ENCODE results near the gene MEI1. TPM values are rescaled to one million over a fixed set of nuclear protein-coding genes. Genes with fewer than 3 reads are reported as not detected.
"Not testable (repeated sequence)": the region's sequence is repeated elsewhere in the genome, so short reads cannot be mapped to it uniquely, and the experiment has no call there.

Gene MEI1
- polyA plus RNA-seq, 4 donors = 2.2 to 3.4 (median 3.1) TPM

GRCh38 chr22:41835462-41835861 is 136.2 kb downstream of the MEI1 start:
- not testable (repeated sequence) for DNase-seq (ENCODE audit: low read depth in 4 of 4, low spot score in 3 of 4)

DNA sequence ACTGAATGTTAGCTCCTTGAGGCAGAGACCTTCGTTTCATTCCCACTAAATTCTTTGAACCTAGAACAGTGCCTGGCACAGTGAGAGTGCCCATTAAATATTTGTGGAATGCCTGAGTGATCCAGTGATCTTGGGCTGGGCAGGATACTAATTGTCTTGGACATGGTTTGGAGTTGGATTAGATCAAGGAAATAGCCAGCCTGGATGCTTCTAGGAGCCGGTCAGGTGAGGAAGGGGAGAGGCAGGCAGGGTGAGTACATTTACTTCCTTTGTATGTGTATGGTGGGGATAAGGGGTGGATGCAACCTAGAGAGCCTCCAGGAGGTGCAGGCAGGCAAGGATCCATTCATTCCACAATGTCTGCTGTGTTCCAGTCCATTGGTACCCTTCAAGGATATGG is 137.2 kb downstream of the MEI1 start:
- DNase-seq (ENCODE audit: low read depth in 4 of 4, low spot score in 3 of 4) = no peak

- DNase-seq (ENCODE audit: low read depth in 4 of 4, low spot score in 3 of 4) = no peak
Observed at GRCh38 chr22:41838842-41839618, 139.7 kb downstream of the MEI1 start.

GRCh38 chr22:41840216-41840615 is 140.9 kb downstream of the MEI1 start:
- DNase-seq (ENCODE audit: low read depth in 4 of 4, low spot score in 3 of 4) = no peak

DNA sequence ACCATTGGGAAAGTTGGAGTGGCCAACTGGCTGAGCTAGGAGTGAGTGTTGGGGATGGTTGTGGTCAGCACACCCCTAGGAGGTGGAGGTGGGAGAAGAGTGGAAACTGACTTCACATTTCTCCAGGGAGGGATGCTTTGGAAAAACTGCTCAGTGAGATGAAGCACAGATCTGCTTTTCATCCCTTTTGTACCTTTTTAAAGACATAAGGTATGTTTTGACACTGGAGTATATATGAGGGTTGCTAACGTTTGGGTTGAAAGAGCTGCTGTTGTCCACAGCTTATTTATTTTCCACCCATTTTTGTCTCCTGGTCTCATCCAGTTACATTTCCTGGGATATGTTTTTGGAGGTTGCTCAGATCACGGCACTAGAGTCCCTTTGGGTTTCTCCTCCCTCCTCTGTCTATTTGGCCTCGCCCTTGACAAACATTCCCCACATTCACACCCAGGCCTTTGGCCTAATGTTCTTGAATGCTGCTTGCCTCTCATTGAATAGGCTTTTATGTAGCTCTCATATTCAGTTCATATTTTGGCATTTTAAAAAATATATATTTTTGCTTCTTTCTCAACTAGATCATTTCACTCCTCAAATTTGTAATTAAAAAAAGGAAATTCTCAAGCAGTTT is 141.9 kb downstream of the MEI1 start:
- no peak for DNase-seq (ENCODE audit: low read depth in 4 of 4, low spot score in 3 of 4)

- no peak for DNase-seq (ENCODE audit: low read depth in 4 of 4, low spot score in 3 of 4)
Observed at GRCh38 chr22:41842996-41843970, 144.0 kb downstream of the MEI1 start.

DNA sequence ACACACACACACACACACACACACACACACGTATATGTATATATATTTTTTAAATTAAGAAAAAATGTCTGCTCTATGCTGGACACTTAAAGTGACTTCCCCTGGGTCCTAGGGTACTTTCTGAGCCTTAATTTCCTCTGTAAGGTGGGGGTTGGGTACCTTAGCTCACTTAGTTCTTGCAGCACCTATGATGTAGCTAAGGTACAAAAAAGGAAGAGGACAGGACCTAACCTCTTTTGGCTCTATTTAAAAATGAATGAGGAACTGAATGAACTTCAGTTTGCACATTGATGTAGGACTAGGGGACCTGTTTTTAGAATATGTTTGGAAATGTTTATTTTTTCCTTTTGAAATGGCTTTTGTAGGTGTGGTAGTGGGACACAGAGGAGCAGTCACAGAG is 144.7 kb downstream of the MEI1 start:
- DNase-seq (ENCODE audit: low read depth in 4 of 4, low spot score in 3 of 4) = no peak

GRCh38 chr22:41844513-41844912 is 145.2 kb downstream of the MEI1 start:
- no peak for DNase-seq (ENCODE audit: low read depth in 4 of 4, low spot score in 3 of 4)

GRCh38 chr22:41845380-41846267 is 146.3 kb downstream of the MEI1 start:
- DNase-seq (ENCODE audit: low read depth in 4 of 4, low spot score in 3 of 4) = no peak

DNA sequence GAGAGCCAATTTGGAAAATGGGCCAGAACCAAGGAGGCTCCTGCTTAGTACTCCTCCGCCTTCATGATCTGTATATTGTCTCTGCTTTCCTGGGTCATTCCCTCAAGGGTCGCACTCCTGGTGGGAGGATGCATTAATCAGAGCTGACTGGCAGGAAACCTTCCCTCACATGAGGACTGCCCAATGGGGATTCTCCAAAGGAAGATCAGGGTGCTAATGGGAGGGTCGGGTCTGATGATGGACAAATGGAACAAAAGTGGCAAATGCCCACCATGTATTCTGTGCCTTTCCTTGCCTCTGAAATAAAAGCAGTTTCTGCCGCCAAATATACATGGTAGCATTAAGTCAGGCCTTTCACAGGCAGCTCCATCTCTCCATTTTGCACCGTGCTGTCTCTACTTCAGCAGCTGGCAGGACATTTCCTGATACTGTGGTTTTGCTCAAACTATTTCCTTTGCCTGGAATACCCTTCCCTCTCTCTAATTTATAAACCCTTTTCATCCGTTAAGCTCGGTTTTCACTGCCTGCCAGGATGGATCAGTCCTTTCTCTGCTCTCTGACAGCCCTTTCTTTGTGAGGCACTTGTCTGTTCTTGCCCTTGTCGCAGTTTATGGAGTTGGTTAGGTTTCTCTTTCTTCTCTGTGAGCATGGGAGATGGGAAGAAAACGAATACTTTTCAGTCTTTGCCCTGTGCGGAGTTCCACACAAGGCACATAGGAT is 147.1 kb downstream of the MEI1 start:
- no peak for DNase-seq (ENCODE audit: low read depth in 4 of 4, low spot score in 3 of 4)

DNA sequence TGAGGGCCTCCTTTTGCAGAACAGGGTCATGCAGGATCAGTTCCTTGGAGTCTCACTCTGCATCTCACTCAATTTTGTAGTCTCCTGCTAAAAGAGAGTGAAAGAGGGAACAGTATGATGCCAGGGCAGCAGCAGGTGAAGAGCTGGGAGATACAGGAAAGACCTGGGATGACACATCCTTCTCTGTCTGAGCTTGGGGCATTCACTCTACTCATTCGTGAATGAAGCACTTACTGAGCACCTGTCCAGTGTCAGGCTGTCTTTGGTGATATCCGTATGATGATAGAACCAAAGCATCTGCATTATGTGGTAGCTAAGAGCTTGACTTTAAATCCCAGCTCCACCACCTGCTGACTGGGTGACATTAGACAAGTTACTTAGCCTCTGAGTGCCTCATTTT is 148.0 kb downstream of the MEI1 start:
- DNase-seq (ENCODE audit: low read depth in 4 of 4, low spot score in 3 of 4) = no peak

DNA sequence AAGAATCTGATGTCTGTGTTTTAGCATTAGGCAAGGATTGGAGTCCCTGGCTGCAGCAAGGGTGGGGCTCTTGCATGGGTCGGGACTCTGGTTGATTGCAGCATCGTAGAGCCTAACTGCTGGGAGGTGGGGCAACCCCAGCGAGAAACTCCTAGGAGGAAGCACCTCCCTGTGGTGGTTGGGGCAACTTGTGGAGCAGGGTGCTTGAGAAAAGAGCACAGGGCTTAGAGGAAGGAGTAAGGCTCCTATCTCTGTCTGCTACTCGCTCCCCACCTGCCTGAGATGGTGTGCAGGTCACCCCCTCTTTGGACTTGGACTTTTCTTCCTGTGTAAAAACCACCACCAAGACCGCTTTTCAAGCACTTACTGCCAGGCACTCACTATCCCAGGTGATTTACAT is 149.2 kb downstream of the MEI1 start:
- DNase-seq (ENCODE audit: low read depth in 4 of 4, low spot score in 3 of 4) = no peak

Other genes with a start within 250 kb of the MEI1 start
- 10 to 100 TPM; 51.3 to 62.0 (median 52.4) TPM for gene PHF5A, start 230.8 kb upstream of the MEI1 start, polyA plus RNA-seq (ENCODE audit: insufficient read length in 4 of 4)
- 100 to 1,000 TPM in 3 of 4 donors, 10 to 100 TPM in 1; 51.0 to 149 (median 121) TPM for gene ACO2, start 230.4 kb upstream of the MEI1 start, polyA plus RNA-seq (ENCODE audit: insufficient read length in 4 of 4)
- gene POLR3H, start 155.0 kb upstream of the MEI1 start, polyA plus RNA-seq (ENCODE audit: insufficient read length in 4 of 4) = 10 to 100 TPM; 25.7 to 30.5 (median 30.2) TPM
- 1 to 10 TPM; 4.3 to 8.4 (median 7.3) TPM for gene CSDC2, start 138.5 kb upstream of the MEI1 start, polyA plus RNA-seq (ENCODE audit: insufficient read length in 4 of 4)
- 10 to 100 TPM; 31.5 to 57.3 (median 46.3) TPM for gene PMM1, start 109.7 kb upstream of the MEI1 start, polyA plus RNA-seq (ENCODE audit: insufficient read length in 4 of 4)
- gene DESI1, start 78.5 kb upstream of the MEI1 start, polyA plus RNA-seq (ENCODE audit: insufficient read length in 4 of 4) = 10 to 100 TPM; 20.4 to 30.0 (median 29.9) TPM
- gene XRCC6, start 78.2 kb upstream of the MEI1 start, polyA plus RNA-seq (ENCODE audit: insufficient read length in 4 of 4) = 100 to 1,000 TPM; 262 to 392 (median 362) TPM
- 100 to 1,000 TPM; 129 to 157 (median 144) TPM for gene SNU13, start 10.6 kb upstream of the MEI1 start, polyA plus RNA-seq (ENCODE audit: insufficient read length in 4 of 4)
- gene CCDC134, start 101.2 kb downstream of the MEI1 start, polyA plus RNA-seq (ENCODE audit: insufficient read length in 4 of 4) = 10 to 100 TPM in 1 of 4 donors, 1 to 10 TPM in 3; 5.3 to 10.2 (median 8.2) TPM
- 10 to 100 TPM; 76.0 to 99.1 (median 93.9) TPM for gene SREBF2, start 133.6 kb downstream of the MEI1 start, polyA plus RNA-seq (ENCODE audit: insufficient read length in 4 of 4)
- 1 to 10 TPM in 1 of 4 donors, under 1 TPM in 3; 0.22 to 1.7 (median 0.46) TPM for gene SHISA8, start 215.6 kb downstream of the MEI1 start, polyA plus RNA-seq (ENCODE audit: insufficient read length in 4 of 4)
- gene TNFRSF13C, start 227.3 kb downstream of the MEI1 start, polyA plus RNA-seq (ENCODE audit: insufficient read length in 4 of 4) = 1 to 10 TPM; 1.4 to 4.0 (median 1.9) TPM
- gene CENPM, start 247.6 kb downstream of the MEI1 start, polyA plus RNA-seq (ENCODE audit: insufficient read length in 4 of 4) = 10 to 100 TPM; 10.3 to 15.6 (median 11.6) TPM